ENCODE results near the gene APOBEC3H. TPM values are rescaled to one million over a fixed set of nuclear protein-coding genes. Genes with fewer than 3 reads are reported as not detected.

APOBEC3H gene
- total RNA-seq, 2 experiments from 2014 or later, result 0.67 to 0.85 TPM

DNA sequence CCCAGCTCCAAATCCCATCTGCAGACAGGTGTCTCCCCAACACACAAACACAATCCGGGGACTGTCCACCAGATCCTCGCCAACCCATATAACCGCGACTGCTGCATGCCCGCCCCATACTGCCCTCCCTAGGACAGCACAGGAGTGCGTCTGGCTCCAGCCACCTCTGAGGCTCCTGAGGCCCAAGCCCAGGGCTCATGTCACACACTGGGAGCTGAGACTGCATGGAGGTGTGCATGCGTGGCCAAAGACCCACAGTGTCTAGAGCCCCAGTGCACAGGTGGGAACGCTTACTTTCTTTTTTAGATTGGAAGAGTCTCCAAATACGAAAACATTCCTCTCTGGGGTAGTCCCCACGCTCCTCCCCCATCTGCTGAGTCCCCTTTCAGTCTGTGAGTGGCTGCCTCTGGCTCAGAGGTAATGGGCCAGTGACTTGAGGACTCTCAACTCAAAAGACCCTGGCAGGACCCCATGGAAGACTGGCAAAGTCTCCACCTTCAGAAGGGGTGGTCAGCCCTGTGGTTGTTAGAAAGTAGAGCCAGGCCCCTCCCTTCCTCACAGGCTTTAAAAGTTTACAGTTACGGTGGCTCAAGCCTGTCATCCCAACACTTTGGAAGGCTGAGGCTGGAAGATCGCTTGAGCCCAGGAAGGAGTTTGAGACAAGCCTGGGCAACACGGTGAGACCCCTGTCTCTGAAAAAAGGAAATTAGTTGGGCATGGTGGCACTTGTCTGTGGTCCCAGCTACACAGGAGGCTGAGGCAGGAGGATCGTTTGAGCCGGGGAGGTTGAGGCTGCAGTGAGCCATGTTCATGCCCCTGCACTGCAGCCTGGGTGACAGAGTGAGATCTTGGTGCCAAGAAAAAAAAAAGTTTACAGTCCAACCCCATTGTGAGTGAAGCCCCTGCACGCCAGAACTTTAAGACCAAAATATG is 53.1 kb downstream of the APOBEC3H start:
- DNase-seq (peak in 1 of 14 experiments; percentile 40), ATAC-seq (ENCODE audit: poor library complexity) (no peak)
- Mint-ChIP-seq H3K4me1 (ENCODE audit: low read depth) (peaks cover 55% of the 10 kb centered on the region), H3K27ac (peak overlapping the region; percentile 100), H3K27me3 (no peaks in the 10 kb centered on the region), H3K9me3 (no peaks in the 10 kb centered on the region), H3K4me3 (peak overlapping the region; percentile 89), H3K36me3 (ENCODE audit: low read depth) (peaks cover 46% of the 10 kb centered on the region)
- H3K36me3 ChIP-seq (ENCODE audit: insufficient read depth, low read length), result peaks cover 31% of the 10 kb centered on the region
- H3K27me3 ChIP-seq (ENCODE audit: control insufficient read depth in 1 of 2, insufficient read depth in 2 of 2, low read length in 2 of 2), result no peaks in the 10 kb centered on the region
- H3K9me3 ChIP-seq (ENCODE audit: control insufficient read depth in 1 of 2, insufficient read depth in 1 of 2, low read length in 2 of 2), result no peaks in the 10 kb centered on the region
- ChIA-PET CTCF (interaction anchor here (0.9 to 3.1 kb wide), 2 partner anchors 166 to 280 kb away, joined by 5 to 16 read pairs; no protein-coding TSS in a partner anchor), POLR2A (interaction anchor here (0.7 to 8.6 kb wide), 4 partner anchors 10 to 370 kb away, joined by 3 to 156 read pairs (median 4); partner anchors contain the start of gene RPL3)
- peak overlapping the region; percentile 22 to 68 for H3K27ac ChIP-seq (ENCODE audit: low read depth in 1 of 2, low read length in 2 of 2)
- peaks cover 73% of the 10 kb centered on the region for H3K4me1 ChIP-seq (ENCODE audit: insufficient read depth, low read length)
- intact Hi-C loops (cut with DNase I, micrococcal nuclease), result loop anchor here (5.0 to 10.0 kb wide), 7 partner anchors 92 to 895 kb away; partner anchors contain the start of genes CBX6 (in 1 of the 2), CSNK1E (in 1 of the 2), PDGFB (in 1 of the 2) and RPL3 (in 1 of the 2)
- H3K4me3 ChIP-seq (ENCODE audit: low read length), result no peak overlapping the region
- TF ChIP-seq CTCF (IDR thresholded peaks at IDR 0.05), result no peak

DNA sequence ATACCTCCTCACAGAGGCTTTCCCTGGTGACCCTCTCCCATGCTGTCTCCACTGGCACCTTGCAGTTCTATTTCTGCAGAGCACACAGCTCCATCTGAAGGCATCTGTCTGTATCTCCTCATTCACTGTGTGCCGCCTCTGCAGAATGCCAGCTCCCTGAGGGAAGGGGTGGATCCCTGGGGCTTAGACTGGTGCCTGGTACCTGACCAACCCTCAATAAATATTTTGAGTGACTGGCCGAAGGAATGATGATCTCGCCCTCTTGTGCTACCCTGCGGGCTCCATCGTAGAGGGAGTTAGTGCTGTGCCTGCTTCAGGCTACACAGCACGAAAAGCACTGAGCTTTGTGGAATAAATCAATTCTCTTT is 53.8 kb downstream of the APOBEC3H start:
- Mint-ChIP-seq H3K4me1 (ENCODE audit: low read depth) (peaks cover 54% of the 10 kb centered on the region), H3K27me3 (no peaks in the 10 kb centered on the region), H3K36me3 (ENCODE audit: low read depth) (peaks cover 45% of the 10 kb centered on the region), H3K9me3 (no peaks in the 10 kb centered on the region), H3K27ac (peak overlapping the region; percentile 100), H3K4me3 (peak overlapping the region; percentile 89)
- peak in 2 of 14 experiments; percentile 30 to 39 for DNase-seq
- Histone ChIP-seq H3K4me1 (ENCODE audit: insufficient read depth, low read length) (peaks cover 73% of the 10 kb centered on the region), H3K27me3 (ENCODE audit: control insufficient read depth in 1 of 2, insufficient read depth in 2 of 2, low read length in 2 of 2) (no peaks in the 10 kb centered on the region), H3K9me3 (ENCODE audit: control insufficient read depth in 1 of 2, insufficient read depth in 1 of 2, low read length in 2 of 2) (no peaks in the 10 kb centered on the region), H3K36me3 (ENCODE audit: insufficient read depth, low read length) (peaks cover 31% of the 10 kb centered on the region), H3K4me3 (ENCODE audit: low read length) (peak overlapping the region; percentile 94), H3K27ac (ENCODE audit: low read depth in 1 of 2, low read length in 2 of 2) (peak overlapping the region; percentile 65 to 80)
- no peak for ATAC-seq (ENCODE audit: poor library complexity)
- no peak for TF ChIP-seq CTCF (IDR thresholded peaks at IDR 0.05)
- intact Hi-C loops (cut with DNase I, micrococcal nuclease), result loop anchor here (5.0 to 10.0 kb wide), 7 partner anchors 91 to 894 kb away; partner anchors contain the start of genes CBX6 (in 1 of the 2), CSNK1E (in 1 of the 2), PDGFB (in 1 of the 2) and RPL3 (in 1 of the 2)
- ChIA-PET CTCF (interaction anchor here (0.8 to 3.1 kb wide), 2 partner anchors 20 to 281 kb away, joined by 3 to 16 read pairs; no protein-coding TSS in a partner anchor), POLR2A (interaction anchor here (0.5 to 8.6 kb wide), 6 partner anchors 11 to 445 kb away, joined by 3 to 156 read pairs (median 4); partner anchors contain the start of genes GTPBP1 and RPL3)

DNA sequence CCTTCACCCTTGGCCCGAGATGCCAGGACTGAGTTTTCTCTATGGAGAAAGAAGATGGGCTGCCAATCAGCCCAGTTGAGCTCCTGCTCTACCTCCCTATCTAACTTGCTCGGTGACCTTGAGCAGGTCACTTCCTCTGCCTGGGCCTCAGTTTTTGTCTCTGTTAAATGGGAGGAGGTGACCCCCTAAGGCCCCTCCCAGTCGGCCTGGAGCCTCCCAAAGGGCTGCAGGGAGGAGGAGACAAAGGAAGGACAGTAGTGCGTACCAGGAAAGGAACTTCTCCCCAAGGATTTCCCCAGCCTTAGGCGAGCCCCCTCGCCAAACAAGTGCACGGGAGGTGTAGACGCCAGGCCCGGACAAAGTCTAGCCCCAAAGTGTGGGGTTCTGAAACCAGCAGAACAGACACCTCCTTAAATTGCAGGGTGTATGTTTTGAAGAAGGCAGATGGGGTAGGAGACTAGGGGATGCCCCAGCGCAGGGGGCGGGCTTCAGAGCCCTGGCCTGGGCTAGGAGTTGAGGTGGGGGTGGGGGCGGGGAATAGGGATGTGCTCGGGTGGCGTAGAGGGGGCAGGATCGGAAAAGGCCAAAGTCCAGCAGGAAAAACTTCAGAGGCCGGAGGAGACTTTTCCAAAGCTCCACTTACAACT is 54.4 kb downstream of the APOBEC3H start:
- Histone ChIP-seq H3K4me3 (ENCODE audit: low read length) (peak overlapping the region; percentile 94), H3K36me3 (ENCODE audit: insufficient read depth, low read length) (peaks cover 29% of the 10 kb centered on the region), H3K27ac (ENCODE audit: low read depth in 1 of 2, low read length in 2 of 2) (peak overlapping the region; percentile 78 to 80), H3K9me3 (ENCODE audit: control insufficient read depth in 1 of 2, insufficient read depth in 1 of 2, low read length in 2 of 2) (no peaks in the 10 kb centered on the region), H3K4me1 (ENCODE audit: insufficient read depth, low read length) (peaks cover 66% of the 10 kb centered on the region), H3K27me3 (ENCODE audit: control insufficient read depth in 1 of 2, insufficient read depth in 2 of 2, low read length in 2 of 2) (no peaks in the 10 kb centered on the region)
- Mint-ChIP-seq H3K9me3 (no peaks in the 10 kb centered on the region), H3K27ac (peak overlapping the region; percentile 100), H3K4me3 (peak overlapping the region; percentile 89), H3K27me3 (no peaks in the 10 kb centered on the region), H3K36me3 (ENCODE audit: low read depth) (peaks cover 39% of the 10 kb centered on the region), H3K4me1 (ENCODE audit: low read depth) (peaks cover 48% of the 10 kb centered on the region)
- no peak for TF ChIP-seq CTCF (IDR thresholded peaks at IDR 0.05)
- CTCF ChIA-PET, result interaction anchor here (0.8 to 3.1 kb wide), 5 partner anchors 20 to 282 kb away, joined by 3 to 16 read pairs (median 4); no protein-coding TSS in a partner anchor
- ATAC-seq (ENCODE audit: poor library complexity), result no peak
- POLR2A ChIA-PET, result interaction anchor here (0.5 to 8.6 kb wide), 12 partner anchors 8 to 893 kb away, joined by 3 to 156 read pairs (median 6); partner anchors contain the start of genes CBX6, GTPBP1, NPTXR and RPL3
- intact Hi-C loops (cut with DNase I, micrococcal nuclease), result loop anchor here (5.0 to 10.0 kb wide), 7 partner anchors 91 to 893 kb away; partner anchors contain the start of genes CBX6 (in 1 of the 2), CSNK1E (in 1 of the 2), PDGFB (in 1 of the 2) and RPL3 (in 1 of the 2)
- DNase-seq, result peak in 2 of 14 experiments; percentile 51 to 66

Data from CD4-positive, alpha-beta T cell (primary cell).